Stromal cell of bone marrow (primary cell): ENCODE results near the gene SLC1A2.

Experiments used
- DNase-seq: peaks from one replicate; pipeline ENCODE4 v3.0.0-alpha.2; 2012; ENCODE audit warnings: low read depth

Gene SLC1A2

DNA sequence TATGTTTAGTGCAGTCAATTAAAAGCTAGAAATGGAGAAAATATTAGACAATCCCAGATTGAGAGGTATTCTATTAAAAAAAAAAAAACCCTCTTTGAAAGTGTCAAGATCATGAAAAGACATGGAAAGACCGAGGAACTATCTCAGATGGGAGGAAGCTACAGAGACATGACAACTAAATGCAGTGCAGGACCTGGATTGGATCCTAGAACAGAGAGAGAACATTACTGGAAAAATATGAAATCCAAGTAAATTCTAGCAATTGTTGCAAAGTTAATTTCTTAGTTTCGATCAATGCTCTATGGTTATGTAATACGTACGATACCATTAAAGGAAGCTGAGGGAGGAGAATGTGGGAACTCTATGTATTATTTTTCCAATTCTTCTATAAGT lies 43.2 kb downstream of the SLC1A2 start:
- DNase-seq = no peak

DNA sequence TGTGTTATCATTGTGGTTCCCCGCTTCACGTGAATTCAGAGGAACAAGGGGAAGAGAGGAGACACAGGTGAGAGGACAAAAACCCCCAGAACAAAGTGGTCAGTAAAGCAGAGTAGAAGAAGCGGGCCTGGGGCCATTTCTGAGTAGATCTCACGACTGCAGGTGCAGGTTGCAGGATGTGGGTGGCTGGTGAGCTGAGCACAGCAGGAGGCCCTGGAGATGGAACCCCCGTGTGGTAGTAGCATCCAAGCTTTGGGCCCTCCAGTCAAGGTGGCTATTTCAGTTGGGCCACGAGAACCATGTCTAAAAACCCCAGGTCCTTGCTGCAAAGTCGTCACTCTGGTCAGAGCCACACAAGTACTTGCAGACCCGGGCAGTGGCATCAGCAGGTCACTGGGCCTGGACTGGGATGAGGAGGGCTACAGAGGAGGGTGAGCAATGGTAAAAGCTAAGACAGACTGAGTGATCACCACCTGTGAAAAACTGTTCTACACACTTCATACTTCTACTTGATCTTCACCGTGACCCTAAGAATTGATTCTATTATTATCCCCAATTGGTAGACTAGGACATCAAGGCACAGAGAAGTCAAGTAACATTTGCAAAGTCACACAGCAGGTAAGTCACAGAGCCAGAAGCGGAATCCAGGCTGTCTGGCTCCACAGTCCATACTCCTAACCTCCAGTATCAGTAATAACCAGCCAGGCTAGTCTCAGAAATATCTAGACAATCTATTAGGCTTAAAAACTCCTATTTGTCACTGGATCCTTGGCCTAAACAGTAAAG lies 43.8 kb downstream of the SLC1A2 start:
- DNase-seq = no peak

DNA sequence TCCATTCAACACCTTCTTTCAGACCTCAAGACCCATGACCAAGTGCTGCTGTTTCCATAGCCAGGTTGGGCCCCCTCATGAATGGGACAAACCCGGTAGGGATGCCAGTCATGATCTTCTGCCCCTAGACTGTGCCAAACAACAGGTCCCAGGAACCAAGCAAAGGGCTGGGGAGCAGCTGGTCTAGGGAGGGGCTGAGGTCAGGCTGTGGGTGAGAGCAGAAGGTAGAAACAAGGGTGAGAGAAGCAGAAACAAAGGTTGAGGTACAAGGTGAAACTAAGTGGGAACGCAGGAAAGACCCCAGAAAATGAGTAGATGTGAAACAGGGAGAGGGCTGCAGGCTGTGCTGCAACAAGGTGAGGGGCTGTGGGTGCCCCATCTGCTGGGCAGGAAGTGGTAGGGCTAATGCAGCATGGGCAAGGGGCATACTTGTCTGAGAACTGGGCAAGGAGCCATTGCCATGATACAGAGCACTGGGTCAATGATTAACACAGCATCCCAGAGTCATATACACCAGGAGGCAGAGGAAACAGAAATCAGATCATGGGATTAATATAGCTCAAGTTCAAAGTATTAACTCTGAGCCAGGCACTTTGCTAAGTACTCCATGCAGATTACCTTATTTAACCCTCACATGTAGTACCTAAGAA lies 45.9 kb downstream of the SLC1A2 start:
- DNase-seq = no peak

DNA sequence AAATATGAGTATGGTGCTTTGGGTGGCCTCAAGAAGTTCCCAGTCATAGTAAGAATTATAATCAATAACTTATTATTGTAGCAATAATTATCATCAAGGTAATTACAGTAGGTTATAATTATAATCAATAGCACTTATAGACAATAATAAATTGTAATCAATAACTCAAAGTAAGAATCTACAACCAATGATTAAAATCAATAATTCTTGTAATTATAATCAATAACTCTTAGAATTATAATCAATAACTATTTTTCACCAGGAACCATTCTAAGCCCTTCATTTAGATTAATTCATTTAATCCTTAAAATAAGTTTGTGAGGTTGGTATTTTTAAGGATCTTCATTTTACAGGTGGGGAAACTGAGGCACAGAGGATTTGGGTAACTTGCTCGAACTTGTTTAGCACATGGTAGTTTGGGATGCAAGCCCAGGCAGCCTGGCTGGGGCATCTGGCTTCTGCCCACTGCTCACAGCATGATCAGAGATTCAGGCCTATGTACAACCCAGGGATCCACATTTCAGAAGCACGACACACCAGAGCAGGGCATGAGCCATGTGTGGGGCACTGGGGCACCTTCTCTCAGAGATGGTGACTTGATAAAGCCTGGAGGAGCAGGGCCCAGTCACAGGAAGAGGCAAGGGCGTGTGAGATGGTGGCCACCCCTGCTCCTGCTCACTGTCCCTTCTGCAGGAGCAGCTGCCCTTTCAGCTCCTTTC lies 46.6 kb downstream of the SLC1A2 start:
- DNase-seq = no peak

DNA sequence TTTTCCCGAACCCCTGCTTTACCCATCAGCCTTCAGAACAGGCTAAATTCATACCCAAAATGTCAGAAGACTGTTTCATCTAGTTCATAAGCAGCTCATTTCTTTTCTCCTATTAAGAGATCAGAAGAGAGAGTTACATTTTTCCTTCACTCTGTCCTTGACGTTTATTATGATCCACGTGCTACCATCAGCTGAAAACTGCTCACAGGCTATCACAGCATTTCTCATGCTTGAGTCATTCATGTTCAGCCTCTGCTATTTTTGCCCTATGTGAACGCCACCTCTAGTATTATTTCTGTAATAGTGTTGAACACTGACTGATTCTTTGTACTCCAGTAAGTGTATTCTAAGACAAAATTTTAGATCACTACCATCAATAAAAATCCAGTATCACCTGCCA lies 51.9 kb downstream of the SLC1A2 start:
- DNase-seq = peak; percentile 61

DNA sequence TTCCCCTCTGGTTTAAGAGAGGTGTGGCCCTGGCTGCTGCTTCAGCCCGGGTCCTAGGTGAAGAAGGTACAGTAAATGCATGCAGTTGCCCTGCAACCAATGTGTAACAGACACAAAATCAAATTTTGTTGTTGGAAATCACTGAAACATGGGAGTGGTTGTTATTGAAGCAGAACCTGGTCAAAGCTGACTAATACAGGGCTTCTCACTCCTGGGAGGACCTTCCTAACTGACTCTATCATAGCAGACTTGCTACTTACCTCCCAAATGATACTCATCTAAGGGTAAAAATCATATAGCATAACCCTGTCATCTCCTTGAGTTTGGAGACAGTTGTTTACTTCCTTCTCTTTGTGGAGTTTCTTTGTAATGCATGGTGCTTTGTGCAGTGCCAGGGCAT lies 52.6 kb downstream of the SLC1A2 start:
- no peak for DNase-seq

DNA sequence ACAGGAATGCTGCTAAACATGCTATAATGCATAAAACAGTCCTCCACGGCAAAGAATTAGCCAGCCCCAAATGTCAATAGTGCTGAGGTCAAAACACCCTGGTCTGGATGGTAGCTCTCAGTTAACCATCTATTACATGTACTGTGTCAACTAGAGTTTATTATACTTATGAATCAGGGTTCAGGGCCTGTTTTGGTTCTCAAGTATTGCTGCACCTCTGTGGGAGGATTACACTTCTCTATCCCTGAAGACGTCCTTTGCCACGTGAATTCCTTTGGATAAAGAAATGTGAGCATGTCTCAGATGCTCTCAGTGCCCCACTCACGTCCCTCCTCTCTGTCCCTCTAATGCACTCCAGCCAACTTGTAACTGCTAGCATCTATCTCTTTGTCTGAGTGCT lies 53.4 kb downstream of the SLC1A2 start:
- no peak for DNase-seq

DNA sequence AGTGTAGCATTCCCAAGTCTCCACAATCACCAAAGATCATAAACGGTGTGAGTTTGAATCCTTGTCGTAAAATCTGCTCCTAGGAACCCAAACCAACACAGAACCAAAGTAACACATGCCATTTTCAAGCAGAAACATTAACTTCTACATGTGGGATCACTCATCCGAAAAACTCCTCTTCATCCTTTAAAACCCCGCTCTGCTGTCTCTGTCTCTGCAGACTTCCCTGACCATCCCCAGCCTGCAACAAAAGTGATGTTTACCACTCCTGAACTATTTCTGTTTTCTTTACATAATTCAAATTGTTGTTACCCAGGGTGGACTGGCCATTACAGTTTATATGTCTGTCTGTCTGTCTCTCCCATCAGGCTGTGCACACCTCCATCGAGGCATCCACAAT lies 54.0 kb downstream of the SLC1A2 start:
- no peak for DNase-seq

DNA sequence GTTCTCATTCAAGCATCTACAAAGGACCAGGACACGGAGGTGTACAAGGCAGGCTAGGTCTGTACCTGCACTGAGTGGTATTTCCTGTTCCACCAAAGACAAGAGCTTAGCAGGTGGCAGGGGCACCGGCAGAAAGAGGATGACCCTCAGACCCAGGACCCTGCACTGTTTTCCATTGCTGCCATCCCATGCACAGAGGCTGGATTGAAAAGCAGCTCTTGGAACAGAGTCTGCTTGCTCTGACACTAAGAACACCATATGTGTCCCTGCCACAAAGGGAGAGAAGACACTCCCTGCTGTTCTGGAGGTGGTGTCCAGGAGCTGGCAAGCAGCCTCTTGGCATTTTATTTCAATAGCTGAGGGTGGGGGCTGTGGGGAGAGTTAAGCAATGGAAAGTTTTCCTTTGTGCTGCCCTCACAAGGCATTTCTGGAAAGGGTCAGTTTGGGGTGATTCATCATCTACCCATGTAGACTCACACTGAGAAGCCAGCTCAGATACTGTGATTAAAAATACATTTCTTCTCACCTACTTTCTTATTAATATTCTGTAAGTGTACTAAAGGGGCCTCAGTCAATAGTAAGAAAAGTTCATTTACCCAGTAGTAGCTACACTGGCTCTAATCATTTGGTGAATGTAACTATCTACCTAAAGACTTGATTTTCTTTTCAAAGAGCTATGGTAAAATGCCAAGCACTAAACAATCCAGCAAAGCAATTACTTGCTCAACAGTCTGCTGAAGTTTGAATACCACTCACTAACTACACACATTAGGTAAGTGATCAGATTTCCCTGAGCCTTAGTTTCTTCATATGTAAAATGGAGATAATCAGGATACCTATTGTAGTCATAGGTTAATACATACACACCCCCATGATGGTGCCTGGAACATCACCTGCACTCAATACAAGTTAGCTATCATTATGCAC lies 55.2 kb downstream of the SLC1A2 start:
- DNase-seq = peak; percentile 95

DNA sequence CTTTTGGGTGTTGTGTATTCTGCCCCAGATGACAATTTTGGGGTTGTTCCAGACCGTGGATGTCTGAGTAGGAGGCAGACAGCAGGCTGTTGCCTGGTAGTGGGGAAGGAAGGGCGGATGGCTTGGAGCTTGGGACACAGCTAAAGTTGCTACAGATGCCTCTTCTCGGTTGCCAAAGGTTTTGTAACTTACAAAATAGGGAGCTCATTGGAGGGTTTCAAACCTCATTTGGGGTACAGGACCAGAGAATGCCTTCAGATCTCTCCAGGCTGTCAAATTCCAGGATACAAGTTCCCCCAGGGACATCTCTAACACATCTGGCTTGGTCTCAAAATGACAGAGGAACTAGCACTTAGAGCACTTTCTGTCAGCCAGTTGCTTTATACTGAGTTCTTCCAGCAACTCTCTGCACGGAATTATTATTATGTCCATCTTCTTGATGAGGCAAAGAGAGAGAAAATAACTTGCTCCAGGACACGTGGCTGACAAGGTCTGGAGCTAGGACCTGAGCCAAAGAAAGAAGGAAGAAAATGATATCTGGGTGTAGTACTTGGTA lies 56.0 kb downstream of the SLC1A2 start:
- no peak for DNase-seq

DNA sequence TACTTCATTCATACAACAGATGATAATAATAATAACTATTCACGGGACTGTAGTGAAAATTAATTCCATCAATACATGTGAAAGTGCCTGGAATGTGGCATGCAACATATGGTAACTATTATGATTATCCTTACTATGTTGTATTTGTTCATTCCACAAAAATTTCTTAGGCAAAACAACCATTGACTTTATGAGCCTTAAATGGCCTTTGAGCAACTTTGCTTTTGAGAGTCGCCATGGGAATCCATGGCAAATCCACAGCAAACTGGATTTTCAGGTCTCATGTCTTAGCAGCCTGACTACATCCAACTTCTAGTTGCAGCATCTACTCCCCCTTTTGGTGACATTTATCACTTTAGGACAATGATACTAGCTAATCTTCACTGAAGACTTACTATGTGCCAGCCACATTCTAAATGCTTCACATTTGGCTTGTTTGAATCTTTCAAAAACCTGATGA lies 56.8 kb downstream of the SLC1A2 start:
- DNase-seq = peak; percentile 54

DNA sequence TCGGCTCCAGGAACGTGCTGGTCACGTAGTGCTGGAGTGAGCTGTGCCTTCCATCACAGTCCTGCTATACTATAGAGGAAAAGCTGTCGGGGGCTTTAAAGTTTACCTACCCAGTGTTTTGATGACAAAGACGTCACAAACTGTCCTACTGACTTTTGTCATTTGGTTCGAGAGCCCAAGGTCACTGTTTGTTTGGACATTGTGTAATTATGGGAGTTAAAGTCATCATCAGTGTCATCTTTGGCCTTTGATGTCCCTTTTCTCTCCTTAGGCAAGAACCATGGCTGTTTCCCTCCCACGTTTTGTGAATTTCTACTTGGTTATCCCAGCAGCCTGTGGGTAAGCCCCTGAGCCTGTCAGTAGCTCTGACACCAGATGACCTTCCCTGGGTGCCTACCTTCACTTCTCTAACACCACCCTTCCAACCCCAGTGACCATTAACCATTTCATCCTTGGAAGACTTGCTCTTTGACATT lies 59.3 kb downstream of the SLC1A2 start:
- DNase-seq = no peak

DNA sequence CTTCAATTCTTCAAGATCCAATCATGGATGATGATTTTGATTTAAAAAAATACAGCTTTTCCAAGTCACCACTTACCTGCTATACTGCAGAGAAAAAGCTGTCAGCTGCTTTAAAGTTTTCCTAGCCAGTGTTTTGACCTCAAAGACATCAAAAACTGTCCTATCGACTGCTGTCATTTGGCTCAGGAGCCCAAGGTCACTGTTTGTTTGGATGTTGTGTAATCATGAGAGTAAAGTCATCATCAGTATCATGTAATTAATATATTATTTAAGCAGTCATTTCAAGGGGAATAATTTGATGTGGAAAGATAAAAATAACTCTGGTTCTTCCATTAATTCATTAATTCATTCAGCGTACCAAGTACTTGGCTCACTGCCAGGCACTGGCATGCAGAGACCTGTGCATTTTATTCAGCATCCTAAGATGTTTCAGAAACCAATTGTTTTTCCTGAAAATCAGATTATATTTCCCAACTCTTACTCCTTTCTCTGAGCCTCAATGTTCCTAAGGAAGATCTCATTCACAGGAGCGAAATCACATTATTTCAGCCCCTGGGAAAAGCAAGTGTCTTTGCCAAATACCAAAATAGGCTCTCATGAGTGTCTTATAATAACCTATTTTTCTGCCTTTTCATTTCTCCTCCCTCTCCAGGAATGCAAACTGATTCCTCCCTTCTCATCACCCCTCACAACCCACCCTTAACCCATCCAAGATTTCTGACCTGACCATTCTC lies 59.9 kb downstream of the SLC1A2 start:
- DNase-seq = no peak

DNA sequence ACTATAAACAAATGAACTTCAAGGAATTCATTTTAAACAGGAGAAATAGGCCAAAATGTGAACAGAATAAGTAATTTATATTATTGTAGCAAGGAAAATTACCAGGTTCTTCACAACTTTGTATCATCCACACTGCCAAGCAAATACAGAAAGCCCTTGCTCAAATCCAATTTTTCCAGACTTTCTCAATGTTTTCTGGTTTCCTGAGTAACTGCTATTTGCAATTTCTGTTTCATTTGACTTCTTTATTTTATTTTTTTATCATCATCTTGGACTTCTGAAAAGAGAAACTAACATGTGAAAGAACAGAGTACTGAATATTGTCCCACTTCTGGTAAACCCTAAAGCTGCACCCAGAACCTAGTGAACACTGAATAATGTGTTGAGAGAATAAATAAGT lies 61.0 kb downstream of the SLC1A2 start:
- no peak for DNase-seq

DNA sequence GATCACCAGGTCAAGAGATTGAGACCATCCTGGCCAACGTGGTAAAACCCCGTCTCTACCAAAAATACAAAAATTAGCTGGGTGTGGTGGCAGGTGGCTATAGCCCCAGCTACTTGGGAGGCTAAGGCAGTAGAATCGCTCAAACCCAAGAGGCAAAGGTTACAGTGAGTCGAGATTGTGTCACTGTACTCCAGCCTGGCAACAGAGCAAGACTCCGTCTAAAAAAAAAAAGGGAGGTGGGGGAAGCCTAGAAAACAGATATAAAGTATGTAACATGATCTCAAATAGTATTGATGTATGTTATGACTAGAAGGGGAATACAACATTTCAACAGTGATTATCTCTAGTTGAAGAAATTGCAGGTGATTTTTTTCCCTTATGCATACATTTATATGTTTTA lies 61.4 kb downstream of the SLC1A2 start:
- peak; percentile 49 for DNase-seq

DNA sequence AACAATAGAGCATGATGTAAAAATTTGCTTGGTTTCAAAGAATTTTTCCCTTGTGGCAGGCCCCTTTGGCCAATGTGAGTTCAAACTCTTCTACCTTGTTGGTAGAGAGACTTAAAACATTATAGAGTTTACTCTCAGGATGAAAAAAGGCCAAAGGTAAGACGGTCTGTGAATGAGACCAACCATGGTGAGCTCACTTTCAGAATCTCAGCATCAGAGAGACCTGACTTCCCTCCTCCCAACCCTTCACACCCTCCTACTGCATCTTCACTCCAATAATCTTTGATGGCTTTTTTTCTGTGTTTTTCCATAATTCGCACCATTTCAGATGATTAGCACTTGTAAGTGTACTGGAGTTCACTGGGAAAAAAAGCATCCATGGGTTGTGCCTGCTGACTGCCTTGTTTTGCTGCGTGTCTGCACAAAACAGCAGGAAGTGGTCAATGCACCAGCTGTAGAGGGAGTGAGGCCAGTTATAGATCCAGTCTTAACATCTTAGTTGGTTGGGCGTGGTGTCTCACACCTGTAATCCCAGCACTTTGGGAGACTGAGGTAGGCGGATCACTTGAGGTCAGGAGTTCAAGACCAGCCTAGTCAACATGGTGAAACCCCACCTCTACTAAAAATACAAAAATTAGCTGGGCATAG lies 64.1 kb downstream of the SLC1A2 start:
- no peak for DNase-seq

DNA sequence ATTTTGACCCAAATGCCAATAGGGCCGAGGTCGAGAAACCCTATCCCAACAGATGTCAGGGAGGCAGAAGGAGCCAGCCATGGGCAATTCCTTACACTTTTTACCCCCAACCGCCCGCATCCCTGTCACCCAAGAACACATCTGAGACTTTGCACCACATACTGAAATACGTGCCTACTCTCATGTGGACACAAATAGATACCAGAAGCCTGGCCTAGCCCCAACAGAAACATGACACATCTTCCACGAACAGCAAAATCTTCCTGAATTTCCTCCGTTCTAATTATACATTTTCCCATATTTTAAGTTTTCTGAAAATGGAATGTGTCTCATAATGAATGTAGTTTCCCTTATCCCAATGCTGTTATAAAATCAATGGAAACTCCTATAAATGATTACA lies 64.7 kb downstream of the SLC1A2 start:
- peak; percentile 61 for DNase-seq

DNA sequence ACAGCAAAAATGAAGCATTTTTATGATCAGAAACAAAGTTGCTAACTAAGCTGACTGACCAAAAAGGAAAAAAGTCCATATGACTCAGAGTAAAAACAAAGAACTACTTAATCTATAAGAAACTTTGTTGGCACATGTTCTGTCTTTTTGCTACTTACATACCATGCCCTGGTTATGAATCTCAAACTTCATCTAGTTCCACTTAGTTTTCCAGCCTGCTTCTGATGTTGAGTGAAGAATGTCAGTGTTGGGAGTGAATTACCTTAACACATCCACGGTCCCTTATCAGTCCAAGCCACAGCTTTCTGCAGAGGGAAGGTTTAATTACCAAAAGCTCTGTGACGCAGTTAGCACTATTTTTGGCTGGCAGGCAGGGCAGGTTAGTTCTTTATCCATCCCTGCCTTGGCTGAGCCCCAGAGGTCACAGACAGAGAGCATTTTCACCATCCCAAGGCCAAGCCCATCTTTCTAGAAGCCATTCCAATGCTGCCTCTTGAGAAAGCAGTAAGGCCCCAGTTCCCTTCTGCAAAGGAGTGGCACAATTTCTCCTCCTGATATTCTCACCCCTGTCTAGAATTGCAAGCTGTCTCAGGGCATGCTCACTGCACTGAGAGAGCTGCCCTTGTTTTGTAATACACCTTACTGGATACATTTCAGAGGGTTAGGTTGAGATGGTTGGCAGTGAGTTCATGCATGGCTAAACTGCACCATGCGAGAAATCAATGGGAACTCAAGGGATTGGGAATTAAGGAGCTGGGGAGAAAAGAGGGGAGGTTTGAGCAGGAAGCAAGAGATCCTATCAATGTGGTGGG lies 67.1 kb downstream of the SLC1A2 start:
- DNase-seq = peak; percentile 55

DNA sequence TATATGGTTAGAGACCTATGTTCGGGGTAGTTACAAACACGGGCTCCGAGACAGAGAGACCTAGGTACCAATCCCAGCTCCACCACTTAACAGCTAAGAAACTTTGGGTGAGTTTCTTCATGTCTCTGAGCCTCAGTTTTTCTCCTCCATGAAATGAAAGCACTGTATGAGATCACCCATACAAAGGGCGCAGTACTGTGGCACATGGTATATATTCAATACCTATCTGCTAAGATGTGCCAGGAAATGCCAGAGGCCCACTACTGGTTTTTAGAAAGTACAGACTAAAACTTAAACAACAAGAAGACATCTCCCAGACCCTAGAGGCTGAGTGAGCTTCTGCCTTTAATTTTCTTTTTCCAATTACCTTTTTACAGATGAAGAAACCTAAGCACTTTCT lies 69.5 kb downstream of the SLC1A2 start:
- no peak for DNase-seq
